ENCODE results near the gene TMEM202.
"Not testable (repeated sequence)": the region's sequence is repeated elsewhere in the genome, so short reads cannot be mapped to it uniquely, and the experiment has no call there.

TMEM202 gene

GRCh38 chr15:72377331-72377730, 20.8 kb upstream of the TMEM202 start:
- H3K36me3 Mint-ChIP-seq (ENCODE audit: low read depth): peaks cover 34% of the 10 kb centered on the region
- intact Hi-C loops (cut with micrococcal nuclease): loop anchor here (5.0 kb wide), 1 partner anchor 145 kb away; the partner anchor contains the start of gene PKM
- peak overlapping the region; percentile 47 for H3K4me3 Mint-ChIP-seq
- peak overlapping the region; percentile 99 for H3K27ac Mint-ChIP-seq
- no peaks in the 10 kb centered on the region for H3K27me3 Mint-ChIP-seq
- peaks cover 58% of the 10 kb centered on the region for H3K4me1 Mint-ChIP-seq (ENCODE audit: low read depth)
- no peaks in the 10 kb centered on the region for H3K9me3 Mint-ChIP-seq

GRCh38 chr15:72379106-72379505, 19.0 kb upstream of the TMEM202 start:
- not testable (repeated sequence) for H3K27ac Mint-ChIP-seq, H3K4me3 Mint-ChIP-seq, H3K27me3 Mint-ChIP-seq, H3K9me3 Mint-ChIP-seq
- Mint-ChIP-seq H3K4me1 (ENCODE audit: low read depth) (peaks cover 51% of the 10 kb centered on the region), H3K36me3 (ENCODE audit: low read depth) (peaks cover 26% of the 10 kb centered on the region)
- intact Hi-C loops (cut with micrococcal nuclease): loop anchor here (5.0 kb wide), 1 partner anchor 147 kb away; the partner anchor contains the start of gene PKM

GRCh38 chr15:72379856-72380430, 18.2 kb upstream of the TMEM202 start:
- Mint-ChIP-seq H3K4me1 (ENCODE audit: low read depth) (peaks cover 49% of the 10 kb centered on the region), H3K4me3 (no peak overlapping the region), H3K9me3 (no peaks in the 10 kb centered on the region), H3K27me3 (peaks cover 2% of the 10 kb centered on the region), H3K36me3 (ENCODE audit: low read depth) (peaks cover 18% of the 10 kb centered on the region), H3K27ac (no peak overlapping the region)
- intact Hi-C loops (cut with micrococcal nuclease): loop anchor here (5.0 kb wide), 1 partner anchor 148 kb away; the partner anchor contains the start of gene PKM

- intact Hi-C loops (cut with micrococcal nuclease): no loop called here
- peaks cover 56% of the 10 kb centered on the region for H3K4me1 Mint-ChIP-seq (ENCODE audit: low read depth)
- H3K4me3 Mint-ChIP-seq: no peak overlapping the region
- no peaks in the 10 kb centered on the region for H3K9me3 Mint-ChIP-seq
- no peak overlapping the region for H3K27ac Mint-ChIP-seq
- H3K27me3 Mint-ChIP-seq: peaks cover 2% of the 10 kb centered on the region
- H3K36me3 Mint-ChIP-seq (ENCODE audit: low read depth): peaks cover 10% of the 10 kb centered on the region
Measured at GRCh38 chr15:72380743-72381142, 17.4 kb upstream of the TMEM202 start.

GRCh38 chr15:72382146-72382545, 16.0 kb upstream of the TMEM202 start:
- peaks cover 45% of the 10 kb centered on the region for H3K4me1 Mint-ChIP-seq (ENCODE audit: low read depth)

GRCh38 chr15:72387741-72388140, 10.4 kb upstream of the TMEM202 start:
- H3K27ac Mint-ChIP-seq: no peak overlapping the region
- peaks cover 4% of the 10 kb centered on the region for H3K27me3 Mint-ChIP-seq
- H3K4me3 Mint-ChIP-seq: no peak overlapping the region
- no peaks in the 10 kb centered on the region for H3K9me3 Mint-ChIP-seq
- intact Hi-C loops (cut with micrococcal nuclease): no loop called here
- H3K4me1 Mint-ChIP-seq (ENCODE audit: low read depth): peaks cover 13% of the 10 kb centered on the region
- no peaks in the 10 kb centered on the region for H3K36me3 Mint-ChIP-seq (ENCODE audit: low read depth)

More at GRCh38 chr15:72382146-72382545, 16.0 kb upstream of the TMEM202 start:
- H3K4me3 Mint-ChIP-seq: no peak overlapping the region
- no peak overlapping the region for H3K27ac Mint-ChIP-seq
- H3K27me3 Mint-ChIP-seq: peaks cover 2% of the 10 kb centered on the region
- no peaks in the 10 kb centered on the region for H3K36me3 Mint-ChIP-seq (ENCODE audit: low read depth)
- intact Hi-C loops (cut with micrococcal nuclease): no loop called here
- H3K9me3 Mint-ChIP-seq: no peaks in the 10 kb centered on the region

GRCh38 chr15:72389231-72389630, 8.9 kb upstream of the TMEM202 start:
- Mint-ChIP-seq H3K27ac (no peak overlapping the region), H3K36me3 (ENCODE audit: low read depth) (no peaks in the 10 kb centered on the region), H3K27me3 (peaks cover 2% of the 10 kb centered on the region), H3K4me1 (ENCODE audit: low read depth) (peaks cover 7% of the 10 kb centered on the region), H3K4me3 (no peak overlapping the region), H3K9me3 (no peaks in the 10 kb centered on the region)
- intact Hi-C loops (cut with micrococcal nuclease): no loop called here

- intact Hi-C loops (cut with micrococcal nuclease); H3K27ac Mint-ChIP-seq; H3K36me3 Mint-ChIP-seq (ENCODE audit: low read depth); H3K9me3 Mint-ChIP-seq; H3K27me3 Mint-ChIP-seq; H3K4me3 Mint-ChIP-seq: not testable (repeated sequence)
- H3K4me1 Mint-ChIP-seq (ENCODE audit: low read depth): peaks cover 23% of the 10 kb centered on the region
Measured at GRCh38 chr15:72396331-72396730, 1.8 kb upstream of the TMEM202 start.

- intact Hi-C loops (cut with micrococcal nuclease): no loop called here
- Mint-ChIP-seq H3K4me1 (ENCODE audit: low read depth) (peaks cover 23% of the 10 kb centered on the region), H3K9me3 (no peaks in the 10 kb centered on the region), H3K4me3 (no peak overlapping the region), H3K36me3 (ENCODE audit: low read depth) (no peaks in the 10 kb centered on the region), H3K27ac (peak overlapping the region; percentile 56), H3K27me3 (no peaks in the 10 kb centered on the region)
Measured at GRCh38 chr15:72398648-72399047, 543 bp downstream of the TMEM202 start.

- H3K27me3 Mint-ChIP-seq: peaks cover 14% of the 10 kb centered on the region
- H3K4me3 Mint-ChIP-seq: no peak overlapping the region
- H3K36me3 Mint-ChIP-seq (ENCODE audit: low read depth): no peaks in the 10 kb centered on the region
- no peak overlapping the region for H3K27ac Mint-ChIP-seq
- no peaks in the 10 kb centered on the region for H3K9me3 Mint-ChIP-seq
- peaks cover 15% of the 10 kb centered on the region for H3K4me1 Mint-ChIP-seq (ENCODE audit: low read depth)
- intact Hi-C loops (cut with micrococcal nuclease): no loop called here
Measured at GRCh38 chr15:72402726-72403125, 4.6 kb downstream of the TMEM202 start.

- H3K36me3 Mint-ChIP-seq (ENCODE audit: low read depth): no peaks in the 10 kb centered on the region
- no peak overlapping the region for H3K4me3 Mint-ChIP-seq
- H3K4me1 Mint-ChIP-seq (ENCODE audit: low read depth): no peaks in the 10 kb centered on the region
- intact Hi-C loops (cut with micrococcal nuclease): no loop called here
- no peak overlapping the region for H3K27ac Mint-ChIP-seq
- no peaks in the 10 kb centered on the region for H3K9me3 Mint-ChIP-seq
- H3K27me3 Mint-ChIP-seq: peaks cover 14% of the 10 kb centered on the region
Measured at GRCh38 chr15:72404356-72404755, 6.3 kb downstream of the TMEM202 start.

- Mint-ChIP-seq H3K9me3 (no peaks in the 10 kb centered on the region), H3K27me3 (peaks cover 17% of the 10 kb centered on the region), H3K36me3 (ENCODE audit: low read depth) (no peaks in the 10 kb centered on the region), H3K27ac (no peak overlapping the region), H3K4me3 (no peak overlapping the region), H3K4me1 (ENCODE audit: low read depth) (no peaks in the 10 kb centered on the region)
- intact Hi-C loops (cut with micrococcal nuclease): no loop called here
Measured at GRCh38 chr15:72404841-72405240, 6.7 kb downstream of the TMEM202 start.

GRCh38 chr15:72406936-72407335, 8.8 kb downstream of the TMEM202 start:
- peaks cover 17% of the 10 kb centered on the region for H3K27me3 Mint-ChIP-seq

GRCh38 chr15:72411111-72411510, 13.0 kb downstream of the TMEM202 start:
- Mint-ChIP-seq H3K4me1 (ENCODE audit: low read depth) (no peaks in the 10 kb centered on the region), H3K4me3 (no peak overlapping the region), H3K9me3 (peaks cover 8% of the 10 kb centered on the region), H3K27ac (no peak overlapping the region), H3K27me3 (peaks cover 13% of the 10 kb centered on the region), H3K36me3 (ENCODE audit: low read depth) (no peaks in the 10 kb centered on the region)
- intact Hi-C loops (cut with micrococcal nuclease): no loop called here

More at GRCh38 chr15:72406936-72407335, 8.8 kb downstream of the TMEM202 start:
- H3K9me3 Mint-ChIP-seq: peaks cover under 1% of the 10 kb centered on the region
- no peak overlapping the region for H3K4me3 Mint-ChIP-seq
- H3K36me3 Mint-ChIP-seq (ENCODE audit: low read depth): no peaks in the 10 kb centered on the region
- no peaks in the 10 kb centered on the region for H3K4me1 Mint-ChIP-seq (ENCODE audit: low read depth)
- no peak overlapping the region for H3K27ac Mint-ChIP-seq
- intact Hi-C loops (cut with micrococcal nuclease): no loop called here

- Mint-ChIP-seq H3K27ac (no peak overlapping the region), H3K4me3 (no peak overlapping the region), H3K36me3 (ENCODE audit: low read depth) (no peaks in the 10 kb centered on the region), H3K27me3 (peaks cover 13% of the 10 kb centered on the region), H3K4me1 (ENCODE audit: low read depth) (no peaks in the 10 kb centered on the region), H3K9me3 (peaks cover 8% of the 10 kb centered on the region)
- intact Hi-C loops (cut with micrococcal nuclease): no loop called here
Measured at GRCh38 chr15:72411544-72411943, 13.4 kb downstream of the TMEM202 start.
